HepG2 (cell line): ENCODE results near the gene PSMG1. TPM values are rescaled to one million over a fixed set of nuclear protein-coding genes. Genes with fewer than 3 reads are reported as not detected.

Experiments
- ARNT ChIP-seq: fragments of 450-650 bp; IDR thresholded peaks from 2 replicates; pipeline ENCODE4 v1.6.1; 2017
- EEA1 ChIP-seq: sonication (generic); formaldehyde crosslinking; IDR thresholded peaks from 2 replicates; pipeline ENCODE4 v1.5.1; 2020; ENCODE audit warnings: mild to moderate bottlenecking, missing genetic modification reagents, borderline replicate concordance
- EED ChIP-seq: sonication (generic); formaldehyde crosslinking; IDR thresholded peaks from 2 replicates; pipeline ENCODE4 v1.5.0; 2020; ENCODE audit warnings: mild to moderate bottlenecking, missing genetic modification reagents
- HDAC1 ChIP-seq: sonication (generic); formaldehyde crosslinking; IDR thresholded peaks from 2 replicates; pipeline ENCODE4 v1.5.1; 2020; ENCODE audit warnings: mild to moderate bottlenecking, missing genetic modification reagents
- HNRNPL ChIP-seq: fragments of 200-400 bp; formaldehyde crosslinking; IDR thresholded peaks from 2 replicates; pipeline ENCODE4 v1.6.1; 2017; ENCODE audit warnings: mild to moderate bottlenecking, low read depth, low read length
- NFATC3 ChIP-seq: sonication (generic); formaldehyde crosslinking; IDR thresholded peaks from 2 replicates; pipeline ENCODE4 v1.5.1; 2020; ENCODE audit warnings: mild to moderate bottlenecking, missing genetic modification reagents
- NR2F6 ChIP-seq, 2 experiments: IDR thresholded peaks; 2 replicates each; pipeline ENCODE4 v1.6.1; 2016; ENCODE audit warnings: antibody characterized with exemption in 1 of 2, mild to moderate bottlenecking in 1 of 2
- ZNF282 ChIP-seq: fragments of 450-650 bp; IDR thresholded peaks from 2 replicates; pipeline ENCODE4 v1.6.1; 2018; ENCODE audit not compliant: partially characterized antibody
- ZNF543 ChIP-seq: sonication (generic); formaldehyde crosslinking; IDR thresholded peaks from 2 replicates; pipeline ENCODE4 v1.4.0; 2020; ENCODE audit warnings: mild to moderate bottlenecking, missing genetic modification reagents
- ZNF616 ChIP-seq: sonication (generic); formaldehyde crosslinking; IDR thresholded peaks from 2 replicates; pipeline ENCODE4 v1.5.0; 2020; ENCODE audit warnings: low read depth, mild to moderate bottlenecking, missing genetic modification reagents
- ZNF670 ChIP-seq: sonication (generic); formaldehyde crosslinking; IDR thresholded peaks from 2 replicates; pipeline ENCODE4 v1.8.0; 2022; ENCODE audit warnings: mild to moderate bottlenecking, missing genetic modification reagents, borderline replicate concordance
- ZNF841 ChIP-seq: sonication (generic); formaldehyde crosslinking; IDR thresholded peaks from 2 replicates; pipeline ENCODE4 v1.8.1; 2023; ENCODE audit warnings: missing genetic modification reagents, borderline replicate concordance
- polyA plus RNA-seq, 8 experiments: library from polyadenylated mRNA; depleted of rRNA in 3 of 8; stranded (reverse) in 7 of 8; unstranded in 1 of 8; fragments of >200 nt; fragmentation: Illumina TruSeq in 4 of 8; extraction: Trizol in 4 of 8; gene quantifications; 2 replicates each; pipeline versions ENCODE4 v1.2.1 to v1.2.3, GENCODE V29; 2011 to 2016; ENCODE audit warnings: low read depth in 4 of 8, missing spikeins in 1 of 8, mixed read lengths in 1 of 8; ENCODE audit not compliant: insufficient read depth in 1 of 8
- total RNA-seq, 5 experiments: library from RNA; depleted of rRNA; stranded (reverse); fragments of >200 nt; fragmentation: Illumina TruSeq; extraction: Trizol; gene quantifications; 2 replicates each; pipeline ENCODE4 v1.2.3, GENCODE V29; 2016; ENCODE audit warnings: low read depth in 1 of 5
- TF ChIP-seq, protein P1 (sequence below): sonication (generic); formaldehyde crosslinking; IDR thresholded peaks from 2 replicates; pipeline ENCODE4 v1.4.0; 2020; ENCODE audit warnings: missing genetic modification reagents
- TF ChIP-seq, protein P2 (sequence below): sonication (generic); formaldehyde crosslinking; IDR thresholded peaks from 2 replicates; pipeline ENCODE4 v1.4.0; 2020; ENCODE audit warnings: mild to moderate bottlenecking, missing genetic modification reagents, borderline replicate concordance
- TF ChIP-seq, protein P3 (sequence below): sonication (generic); formaldehyde crosslinking; IDR thresholded peaks from 2 replicates; pipeline ENCODE4 v1.5.0; 2020; ENCODE audit warnings: mild to moderate bottlenecking, missing genetic modification reagents

PSMG1 gene
- total and polyA plus RNA-seq, 2 of the 13 experiments (the other 11 are each of a cell fraction or from before 2014, with no cell fraction given), result 63.6 to 173 TPM

DNA sequence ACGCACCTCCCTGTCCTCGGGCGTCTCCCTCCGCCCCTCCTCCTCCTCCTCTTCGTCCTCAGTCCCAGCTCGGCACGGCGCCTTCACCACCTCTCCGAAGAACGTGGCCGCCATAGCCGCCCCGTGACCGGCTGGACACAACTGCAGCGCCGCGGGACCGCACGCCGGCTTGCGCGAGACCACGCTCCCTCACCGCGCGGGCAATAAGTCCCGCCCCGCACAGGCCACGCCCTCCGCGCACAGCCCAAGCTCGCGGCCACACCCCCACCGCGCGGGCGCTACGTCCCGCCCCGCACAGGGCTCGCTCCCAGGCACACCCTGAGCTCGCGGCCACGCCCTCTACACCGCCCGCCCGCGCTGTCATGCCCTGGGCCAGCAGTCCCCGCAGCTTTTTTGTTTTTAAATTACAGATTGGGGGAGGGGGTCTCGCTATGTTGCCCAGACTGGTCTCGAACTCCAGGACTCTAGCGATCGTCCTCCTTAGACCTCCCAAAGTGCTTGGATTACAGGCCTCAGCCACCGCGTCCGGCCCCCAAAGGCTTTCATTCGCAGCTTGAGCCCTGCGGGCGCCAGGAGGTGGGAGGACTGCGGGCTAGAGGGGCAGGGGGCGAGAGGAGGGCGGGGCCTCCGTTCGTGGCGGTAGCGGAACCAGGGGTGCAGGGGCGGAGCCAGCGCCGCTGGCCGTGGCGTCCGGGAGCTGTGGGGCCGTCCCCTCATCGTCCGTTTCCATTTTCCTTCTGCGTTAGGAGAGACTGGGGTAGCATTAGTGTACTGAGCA is at the start of gene PSMG1 (continued):
- TF ChIP-seq ZNF841, result 0 out of 2 replicates have a peak, but pooled peaks have one; percentile 42
- TF ChIP-seq HDAC1 (CRISPR knock-in tag), result peak; percentile 89
- TF ChIP-seq NFATC3 (CRISPR knock-in tag), result no peak
- TF ChIP-seq HNRNPL, result no peak
- TF ChIP-seq ARNT, result no peak
- peak; percentile 100 for TF ChIP-seq ZNF543
- peak; percentile 89 for TF ChIP-seq ZNF616
- TF ChIP-seq, protein P1, sequence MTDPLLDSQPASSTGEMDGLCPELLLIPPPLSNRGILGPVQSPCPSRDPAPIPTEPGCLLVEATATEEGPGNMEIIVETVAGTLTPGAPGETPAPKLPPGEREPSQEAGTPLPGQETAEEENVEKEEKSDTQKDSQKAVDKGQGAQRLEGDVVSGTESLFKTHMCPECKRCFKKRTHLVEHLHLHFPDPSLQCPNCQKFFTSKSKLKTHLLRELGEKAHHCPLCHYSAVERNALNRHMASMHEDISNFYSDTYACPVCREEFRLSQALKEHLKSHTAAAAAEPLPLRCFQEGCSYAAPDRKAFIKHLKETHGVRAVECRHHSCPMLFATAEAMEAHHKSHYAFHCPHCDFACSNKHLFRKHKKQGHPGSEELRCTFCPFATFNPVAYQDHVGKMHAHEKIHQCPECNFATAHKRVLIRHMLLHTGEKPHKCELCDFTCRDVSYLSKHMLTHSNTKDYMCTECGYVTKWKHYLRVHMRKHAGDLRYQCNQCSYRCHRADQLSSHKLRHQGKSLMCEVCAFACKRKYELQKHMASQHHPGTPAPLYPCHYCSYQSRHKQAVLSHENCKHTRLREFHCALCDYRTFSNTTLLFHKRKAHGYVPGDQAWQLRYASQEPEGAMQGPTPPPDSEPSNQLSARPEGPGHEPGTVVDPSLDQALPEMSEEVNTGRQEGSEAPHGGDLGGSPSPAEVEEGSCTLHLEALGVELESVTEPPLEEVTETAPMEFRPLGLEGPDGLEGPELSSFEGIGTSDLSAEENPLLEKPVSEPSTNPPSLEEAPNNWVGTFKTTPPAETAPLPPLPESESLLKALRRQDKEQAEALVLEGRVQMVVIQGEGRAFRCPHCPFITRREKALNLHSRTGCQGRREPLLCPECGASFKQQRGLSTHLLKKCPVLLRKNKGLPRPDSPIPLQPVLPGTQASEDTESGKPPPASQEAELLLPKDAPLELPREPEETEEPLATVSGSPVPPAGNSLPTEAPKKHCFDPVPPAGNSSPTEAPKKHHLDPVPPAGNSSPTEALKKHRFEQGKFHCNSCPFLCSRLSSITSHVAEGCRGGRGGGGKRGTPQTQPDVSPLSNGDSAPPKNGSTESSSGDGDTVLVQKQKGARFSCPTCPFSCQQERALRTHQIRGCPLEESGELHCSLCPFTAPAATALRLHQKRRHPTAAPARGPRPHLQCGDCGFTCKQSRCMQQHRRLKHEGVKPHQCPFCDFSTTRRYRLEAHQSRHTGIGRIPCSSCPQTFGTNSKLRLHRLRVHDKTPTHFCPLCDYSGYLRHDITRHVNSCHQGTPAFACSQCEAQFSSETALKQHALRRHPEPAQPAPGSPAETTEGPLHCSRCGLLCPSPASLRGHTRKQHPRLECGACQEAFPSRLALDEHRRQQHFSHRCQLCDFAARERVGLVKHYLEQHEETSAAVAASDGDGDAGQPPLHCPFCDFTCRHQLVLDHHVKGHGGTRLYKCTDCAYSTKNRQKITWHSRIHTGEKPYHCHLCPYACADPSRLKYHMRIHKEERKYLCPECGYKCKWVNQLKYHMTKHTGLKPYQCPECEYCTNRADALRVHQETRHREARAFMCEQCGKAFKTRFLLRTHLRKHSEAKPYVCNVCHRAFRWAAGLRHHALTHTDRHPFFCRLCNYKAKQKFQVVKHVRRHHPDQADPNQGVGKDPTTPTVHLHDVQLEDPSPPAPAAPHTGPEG, result peak; percentile 43; the same call in 1 of the 2 replicates
- peak; percentile 92 for TF ChIP-seq EEA1 (CRISPR knock-in tag)
- no peak for TF ChIP-seq NR2F6 (IDR thresholded peaks at IDR 0.05)
- peak; percentile 29; the same call in 1 of the 2 replicates for TF ChIP-seq NR2F6 (CRISPR knock-in tag; IDR thresholded peaks at IDR 0.05)
- TF ChIP-seq, protein P2, sequence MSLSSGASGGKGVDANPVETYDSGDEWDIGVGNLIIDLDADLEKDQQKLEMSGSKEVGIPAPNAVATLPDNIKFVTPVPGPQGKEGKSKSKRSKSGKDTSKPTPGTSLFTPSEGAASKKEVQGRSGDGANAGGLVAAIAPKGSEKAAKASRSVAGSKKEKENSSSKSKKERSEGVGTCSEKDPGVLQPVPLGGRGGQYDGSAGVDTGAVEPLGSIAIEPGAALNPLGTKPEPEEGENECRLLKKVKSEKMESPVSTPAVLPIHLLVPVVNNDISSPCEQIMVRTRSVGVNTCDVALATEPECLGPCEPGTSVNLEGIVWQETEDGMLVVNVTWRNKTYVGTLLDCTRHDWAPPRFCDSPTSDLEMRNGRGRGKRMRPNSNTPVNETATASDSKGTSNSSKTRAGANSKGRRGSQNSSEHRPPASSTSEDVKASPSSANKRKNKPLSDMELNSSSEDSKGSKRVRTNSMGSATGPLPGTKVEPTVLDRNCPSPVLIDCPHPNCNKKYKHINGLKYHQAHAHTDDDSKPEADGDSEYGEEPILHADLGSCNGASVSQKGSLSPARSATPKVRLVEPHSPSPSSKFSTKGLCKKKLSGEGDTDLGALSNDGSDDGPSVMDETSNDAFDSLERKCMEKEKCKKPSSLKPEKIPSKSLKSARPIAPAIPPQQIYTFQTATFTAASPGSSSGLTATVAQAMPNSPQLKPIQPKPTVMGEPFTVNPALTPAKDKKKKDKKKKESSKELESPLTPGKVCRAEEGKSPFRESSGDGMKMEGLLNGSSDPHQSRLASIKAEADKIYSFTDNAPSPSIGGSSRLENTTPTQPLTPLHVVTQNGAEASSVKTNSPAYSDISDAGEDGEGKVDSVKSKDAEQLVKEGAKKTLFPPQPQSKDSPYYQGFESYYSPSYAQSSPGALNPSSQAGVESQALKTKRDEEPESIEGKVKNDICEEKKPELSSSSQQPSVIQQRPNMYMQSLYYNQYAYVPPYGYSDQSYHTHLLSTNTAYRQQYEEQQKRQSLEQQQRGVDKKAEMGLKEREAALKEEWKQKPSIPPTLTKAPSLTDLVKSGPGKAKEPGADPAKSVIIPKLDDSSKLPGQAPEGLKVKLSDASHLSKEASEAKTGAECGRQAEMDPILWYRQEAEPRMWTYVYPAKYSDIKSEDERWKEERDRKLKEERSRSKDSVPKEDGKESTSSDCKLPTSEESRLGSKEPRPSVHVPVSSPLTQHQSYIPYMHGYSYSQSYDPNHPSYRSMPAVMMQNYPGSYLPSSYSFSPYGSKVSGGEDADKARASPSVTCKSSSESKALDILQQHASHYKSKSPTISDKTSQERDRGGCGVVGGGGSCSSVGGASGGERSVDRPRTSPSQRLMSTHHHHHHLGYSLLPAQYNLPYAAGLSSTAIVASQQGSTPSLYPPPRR, result peak; percentile 62
- TF ChIP-seq ZNF282, result no peak
- TF ChIP-seq, protein P3, sequence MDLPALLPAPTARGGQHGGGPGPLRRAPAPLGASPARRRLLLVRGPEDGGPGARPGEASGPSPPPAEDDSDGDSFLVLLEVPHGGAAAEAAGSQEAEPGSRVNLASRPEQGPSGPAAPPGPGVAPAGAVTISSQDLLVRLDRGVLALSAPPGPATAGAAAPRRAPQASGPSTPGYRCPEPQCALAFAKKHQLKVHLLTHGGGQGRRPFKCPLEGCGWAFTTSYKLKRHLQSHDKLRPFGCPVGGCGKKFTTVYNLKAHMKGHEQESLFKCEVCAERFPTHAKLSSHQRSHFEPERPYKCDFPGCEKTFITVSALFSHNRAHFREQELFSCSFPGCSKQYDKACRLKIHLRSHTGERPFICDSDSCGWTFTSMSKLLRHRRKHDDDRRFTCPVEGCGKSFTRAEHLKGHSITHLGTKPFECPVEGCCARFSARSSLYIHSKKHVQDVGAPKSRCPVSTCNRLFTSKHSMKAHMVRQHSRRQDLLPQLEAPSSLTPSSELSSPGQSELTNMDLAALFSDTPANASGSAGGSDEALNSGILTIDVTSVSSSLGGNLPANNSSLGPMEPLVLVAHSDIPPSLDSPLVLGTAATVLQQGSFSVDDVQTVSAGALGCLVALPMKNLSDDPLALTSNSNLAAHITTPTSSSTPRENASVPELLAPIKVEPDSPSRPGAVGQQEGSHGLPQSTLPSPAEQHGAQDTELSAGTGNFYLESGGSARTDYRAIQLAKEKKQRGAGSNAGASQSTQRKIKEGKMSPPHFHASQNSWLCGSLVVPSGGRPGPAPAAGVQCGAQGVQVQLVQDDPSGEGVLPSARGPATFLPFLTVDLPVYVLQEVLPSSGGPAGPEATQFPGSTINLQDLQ (CRISPR knock-in tag), result no peak; the same call in 1 of the 2 replicates
- TF ChIP-seq ZNF670, result no peak; the same call in 1 of the 2 replicates
- TF ChIP-seq EED (CRISPR knock-in tag), result 0 out of 2 replicates have a peak, but pooled peaks have one; percentile 30
